ENCODE results near the gene NPAP1.
"Not testable (repeated sequence)": the region's sequence is repeated elsewhere in the genome, so short reads cannot be mapped to it uniquely, and the experiment has no call there.

Gene NPAP1

DNA sequence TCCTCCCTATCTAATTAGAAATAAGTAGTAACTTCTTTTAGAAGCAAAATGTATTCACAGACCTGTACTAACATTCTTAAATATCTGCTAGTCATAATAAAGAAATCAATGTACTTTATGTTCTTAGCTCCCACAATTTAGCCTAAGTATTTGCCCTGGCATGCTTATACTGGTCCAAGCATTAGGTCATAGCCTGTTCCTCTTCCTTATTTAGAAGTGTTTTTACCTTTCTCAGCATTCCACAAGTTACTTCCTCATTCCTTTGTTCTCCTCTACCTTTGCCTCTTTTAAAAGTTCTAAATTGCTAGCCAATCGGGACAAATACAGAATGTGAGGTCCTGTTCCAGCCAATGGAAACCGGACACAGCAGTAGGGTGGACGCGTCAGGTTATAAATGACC lies 7.3 kb downstream of the NPAP1 start:
- not testable (repeated sequence) for H3K27ac ChIP-seq (ENCODE audit: low read depth, low read length); H3K36me3 ChIP-seq (ENCODE audit: control insufficient read depth in 1 of 2, insufficient read depth in 2 of 2, low read length in 2 of 2); H3K27me3 ChIP-seq (ENCODE audit: control insufficient read depth in 1 of 2, insufficient read depth in 2 of 2, low read length in 2 of 2); H3K4me1 ChIP-seq (ENCODE audit: control insufficient read depth in 1 of 2, insufficient read depth in 2 of 2, low read length in 2 of 2); H3K9ac ChIP-seq (ENCODE audit: low read depth in 1 of 2, low read length in 2 of 2); H3K4me3 ChIP-seq (ENCODE audit: low read depth in 1 of 2, low read length in 2 of 2)
- H3K9me3 ChIP-seq (ENCODE audit: control insufficient read depth in 1 of 2, low read length in 2 of 2): peaks cover 22 to 24% of the 10 kb centered on the region in 2 donors

DNA sequence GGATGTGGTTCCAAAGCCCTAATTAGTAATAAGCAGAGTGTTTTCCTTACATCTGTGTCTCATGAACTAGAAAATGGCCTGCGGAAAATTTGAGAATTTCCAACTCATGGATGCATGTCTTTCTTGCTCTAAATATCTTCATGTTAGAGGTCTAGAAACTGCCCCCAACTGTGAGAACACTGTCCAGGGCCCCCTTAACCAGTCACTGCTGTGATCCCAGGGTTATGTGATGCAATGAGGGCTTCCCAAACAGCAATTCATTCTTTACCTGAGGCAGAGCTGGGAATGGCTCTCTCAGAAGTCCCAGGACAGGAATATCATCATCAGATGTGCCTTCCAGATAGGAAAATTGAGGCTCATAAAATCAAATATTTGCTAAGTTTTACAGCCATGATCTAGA lies 8.2 kb downstream of the NPAP1 start:
- Histone ChIP-seq H3K9me3 (ENCODE audit: control insufficient read depth in 1 of 2, low read length in 2 of 2) (peaks cover 16 to 17% of the 10 kb centered on the region in 2 donors), H3K4me1 (ENCODE audit: control insufficient read depth in 1 of 2, insufficient read depth in 2 of 2, low read length in 2 of 2) (no peaks in the 10 kb centered on the region), H3K9ac (ENCODE audit: low read depth in 1 of 2, low read length in 2 of 2) (no peak overlapping the region), H3K4me3 (ENCODE audit: low read depth in 1 of 2, low read length in 2 of 2) (no peak overlapping the region), H3K27ac (ENCODE audit: low read depth, low read length) (no peak overlapping the region), H3K27me3 (ENCODE audit: control insufficient read depth in 1 of 2, insufficient read depth in 2 of 2, low read length in 2 of 2) (no peaks in the 10 kb centered on the region), H3K36me3 (ENCODE audit: control insufficient read depth in 1 of 2, insufficient read depth in 2 of 2, low read length in 2 of 2) (no peaks in the 10 kb centered on the region)

DNA sequence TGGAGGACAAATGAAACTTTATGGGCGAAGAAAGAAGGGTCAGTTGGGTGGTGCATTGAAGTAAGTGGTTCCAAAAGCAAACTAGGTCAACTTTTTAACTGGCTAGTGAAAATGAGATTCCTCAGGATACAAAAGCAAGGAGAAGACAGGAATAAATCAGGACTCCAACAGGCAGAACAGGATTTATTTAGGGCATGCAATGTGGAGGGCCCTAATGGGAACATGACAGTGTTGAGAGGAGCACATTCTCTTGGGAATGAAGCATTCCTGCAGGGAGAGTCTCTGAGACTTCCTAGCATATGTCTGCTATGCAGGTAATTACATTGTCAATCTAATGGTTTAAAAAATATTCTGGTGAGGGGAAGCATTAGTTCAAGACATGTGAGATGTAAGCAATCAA lies 8.7 kb downstream of the NPAP1 start:
- Histone ChIP-seq H3K27ac (ENCODE audit: low read depth, low read length) (no peak overlapping the region), H3K9ac (ENCODE audit: low read depth in 1 of 2, low read length in 2 of 2) (no peak overlapping the region), H3K36me3 (ENCODE audit: control insufficient read depth in 1 of 2, insufficient read depth in 2 of 2, low read length in 2 of 2) (no peaks in the 10 kb centered on the region), H3K4me3 (ENCODE audit: low read depth in 1 of 2, low read length in 2 of 2) (no peak overlapping the region), H3K4me1 (ENCODE audit: control insufficient read depth in 1 of 2, insufficient read depth in 2 of 2, low read length in 2 of 2) (no peaks in the 10 kb centered on the region), H3K27me3 (ENCODE audit: control insufficient read depth in 1 of 2, insufficient read depth in 2 of 2, low read length in 2 of 2) (no peaks in the 10 kb centered on the region), H3K9me3 (ENCODE audit: control insufficient read depth in 1 of 2, low read length in 2 of 2) (peaks cover 10 to 12% of the 10 kb centered on the region in 2 donors)

DNA sequence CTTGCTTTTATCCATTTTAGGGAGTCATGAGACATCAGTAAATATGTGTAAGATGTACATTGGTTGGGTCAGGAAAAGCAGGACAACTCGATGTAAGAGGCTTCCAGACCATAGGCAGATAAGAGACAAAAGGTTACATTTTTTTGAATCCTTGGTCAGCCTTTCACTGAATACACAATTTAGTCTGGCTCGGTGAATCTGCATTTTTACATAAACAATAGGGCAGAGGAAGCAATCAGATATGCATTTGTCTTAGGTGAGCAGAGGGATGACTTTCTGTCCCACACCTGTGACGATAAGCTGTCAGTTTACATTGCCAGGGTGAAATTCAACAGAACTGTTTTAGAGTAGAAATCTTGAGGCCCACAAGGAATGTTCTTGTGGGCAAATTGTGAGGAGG lies 20.6 kb downstream of the NPAP1 start:
- Histone ChIP-seq H3K9me3 (ENCODE audit: control insufficient read depth in 1 of 2, low read length in 2 of 2) (peaks cover 10 to 13% of the 10 kb centered on the region in 2 donors), H3K27me3 (ENCODE audit: control insufficient read depth in 1 of 2, insufficient read depth in 2 of 2, low read length in 2 of 2) (no peaks in the 10 kb centered on the region), H3K36me3 (ENCODE audit: control insufficient read depth in 1 of 2, insufficient read depth in 2 of 2, low read length in 2 of 2) (no peaks in the 10 kb centered on the region), H3K27ac (ENCODE audit: low read depth, low read length) (no peak overlapping the region), H3K4me3 (ENCODE audit: low read depth in 1 of 2, low read length in 2 of 2) (no peak overlapping the region), H3K9ac (ENCODE audit: low read depth in 1 of 2, low read length in 2 of 2) (no peak overlapping the region), H3K4me1 (ENCODE audit: control insufficient read depth in 1 of 2, insufficient read depth in 2 of 2, low read length in 2 of 2) (no peaks in the 10 kb centered on the region)

DNA sequence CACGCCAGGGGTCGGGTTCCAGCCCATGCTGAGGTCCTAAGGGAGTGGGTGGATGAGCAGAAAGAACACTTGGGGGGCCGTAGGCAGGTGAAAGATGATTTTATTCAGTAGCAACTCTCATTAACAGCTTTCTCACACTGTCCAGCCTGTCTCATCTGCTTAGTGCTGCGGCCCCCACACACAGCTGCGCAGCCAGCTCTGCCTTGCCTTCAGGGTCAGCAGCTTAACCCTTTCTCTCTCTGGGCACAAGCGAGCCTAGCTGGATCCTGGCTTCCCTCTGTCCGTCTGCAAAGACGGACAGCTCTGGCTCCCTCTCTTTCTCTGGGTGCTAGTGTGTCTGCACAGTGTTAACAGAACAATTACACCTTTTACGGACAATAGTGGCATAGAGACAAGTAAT lies 21.3 kb downstream of the NPAP1 start:
- Histone ChIP-seq H3K4me1 (ENCODE audit: control insufficient read depth in 1 of 2, insufficient read depth in 2 of 2, low read length in 2 of 2) (no peaks in the 10 kb centered on the region), H3K27me3 (ENCODE audit: control insufficient read depth in 1 of 2, insufficient read depth in 2 of 2, low read length in 2 of 2) (no peaks in the 10 kb centered on the region), H3K36me3 (ENCODE audit: control insufficient read depth in 1 of 2, insufficient read depth in 2 of 2, low read length in 2 of 2) (no peaks in the 10 kb centered on the region), H3K9me3 (ENCODE audit: control insufficient read depth in 1 of 2, low read length in 2 of 2) (peaks cover 7 to 8% of the 10 kb centered on the region in 2 donors), H3K27ac (ENCODE audit: low read depth, low read length) (no peak overlapping the region), H3K9ac (ENCODE audit: low read depth in 1 of 2, low read length in 2 of 2) (no peak overlapping the region), H3K4me3 (ENCODE audit: low read depth in 1 of 2, low read length in 2 of 2) (no peak overlapping the region)

DNA sequence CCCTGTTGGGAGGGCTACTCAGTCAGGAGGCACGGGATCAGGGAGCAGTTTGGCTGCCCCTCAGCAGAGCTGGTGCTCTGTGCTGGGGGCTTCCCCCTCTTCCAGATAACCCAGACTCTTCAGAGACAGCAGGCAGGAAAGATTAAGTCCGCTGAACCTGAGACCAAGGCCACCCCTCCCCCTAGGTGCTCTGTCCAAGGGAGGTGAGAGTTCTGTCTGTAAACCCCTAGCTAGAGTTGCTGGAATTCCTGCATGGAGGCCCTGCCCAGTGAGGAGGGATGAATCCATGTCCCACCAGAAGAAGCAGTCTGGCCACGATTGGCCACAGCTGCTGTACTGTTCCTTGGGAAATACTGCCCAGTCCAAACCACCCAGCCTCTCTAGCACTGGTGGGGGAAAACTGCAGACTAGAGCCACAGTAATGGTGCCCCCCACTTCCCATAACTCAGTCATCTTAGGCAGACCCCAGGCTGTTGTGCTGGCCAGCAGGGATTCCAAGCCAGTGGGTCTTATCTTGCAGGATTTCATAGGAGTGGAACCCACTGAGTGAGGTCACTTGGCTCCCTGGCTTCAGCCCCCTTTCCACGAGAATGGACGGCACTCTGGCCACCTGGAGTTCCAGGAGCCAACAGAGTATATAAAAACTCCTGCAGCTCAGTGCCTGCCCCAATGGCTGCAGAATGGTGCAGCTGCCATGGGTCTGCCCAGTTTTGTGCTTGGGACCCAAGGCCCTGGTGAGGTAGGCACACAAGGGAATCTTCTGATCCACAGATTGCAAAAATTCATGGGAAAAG lies 42.9 kb downstream of the NPAP1 start:
- no peaks in the 10 kb centered on the region for H3K27me3 ChIP-seq (ENCODE audit: control insufficient read depth in 1 of 2, insufficient read depth in 2 of 2, low read length in 2 of 2)
- no peaks in the 10 kb centered on the region for H3K36me3 ChIP-seq (ENCODE audit: control insufficient read depth in 1 of 2, insufficient read depth in 2 of 2, low read length in 2 of 2)
- no peak overlapping the region for H3K27ac ChIP-seq (ENCODE audit: low read depth, low read length)
- H3K9me3 ChIP-seq (ENCODE audit: control insufficient read depth in 1 of 2, low read length in 2 of 2): peaks cover 12 to 21% of the 10 kb centered on the region in 2 donors
- H3K4me3 ChIP-seq (ENCODE audit: low read depth in 1 of 2, low read length in 2 of 2): no peak overlapping the region
- no peaks in the 10 kb centered on the region for H3K4me1 ChIP-seq (ENCODE audit: control insufficient read depth in 1 of 2, insufficient read depth in 2 of 2, low read length in 2 of 2)
- no peak overlapping the region for H3K9ac ChIP-seq (ENCODE audit: low read depth in 1 of 2, low read length in 2 of 2)

DNA sequence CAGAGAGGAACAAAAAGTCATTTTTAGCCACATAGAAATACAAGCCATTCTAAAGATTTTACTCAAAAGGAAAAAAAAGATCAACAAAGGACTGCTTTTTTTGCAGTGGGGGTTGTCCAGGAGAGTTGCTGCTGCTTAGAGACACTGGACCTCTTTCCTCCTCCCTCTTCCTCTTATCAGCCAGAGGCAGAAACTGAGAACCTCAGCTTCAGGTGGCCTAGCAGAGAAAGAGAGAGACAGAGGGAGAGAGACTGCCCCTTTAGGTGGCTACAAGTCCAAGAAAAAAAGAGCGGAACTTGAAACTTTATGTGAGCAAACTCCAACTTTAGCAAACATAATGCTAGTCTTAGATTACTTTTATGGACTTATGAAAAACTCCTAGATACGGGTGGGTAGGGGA lies 54.2 kb downstream of the NPAP1 start:
- no peaks in the 10 kb centered on the region for H3K36me3 ChIP-seq (ENCODE audit: control insufficient read depth in 1 of 2, insufficient read depth in 2 of 2, low read length in 2 of 2)
- H3K9me3 ChIP-seq (ENCODE audit: control insufficient read depth in 1 of 2, low read length in 2 of 2): peaks cover 37 to 52% of the 10 kb centered on the region in 2 donors
- no peaks in the 10 kb centered on the region for H3K4me1 ChIP-seq (ENCODE audit: control insufficient read depth in 1 of 2, insufficient read depth in 2 of 2, low read length in 2 of 2)
- H3K9ac ChIP-seq (ENCODE audit: low read depth in 1 of 2, low read length in 2 of 2): no peak overlapping the region
- H3K27me3 ChIP-seq (ENCODE audit: control insufficient read depth in 1 of 2, insufficient read depth in 2 of 2, low read length in 2 of 2): no peaks in the 10 kb centered on the region
- no peak overlapping the region for H3K4me3 ChIP-seq (ENCODE audit: low read depth in 1 of 2, low read length in 2 of 2)
- no peak overlapping the region for H3K27ac ChIP-seq (ENCODE audit: low read depth, low read length)

Data from duodenal mucosa (tissue), 2 donors.